ENCODE results near the gene NHERF1.

GRCh38 chr17:74749279-74750038 is 1.0 kb downstream of the NHERF1 start:
- TF ChIP-seq SUZ12 (IDR thresholded peaks at IDR 0.05; ENCODE audit: extremely low read depth, insufficient read depth, insufficient read length) (no peak), ZNF274 (IDR thresholded peaks at IDR 0.05; ENCODE audit: low read depth, low read length) (no peak)
